Smooth muscle cell (in vitro differentiated cells): ENCODE data around the gene IRS2. TPM values are rescaled to one million over a fixed set of nuclear protein-coding genes. Genes with fewer than 3 reads are reported as not detected.

Experiments
- DNase-seq: peaks from one replicate; lab custom pipeline; 2025; ENCODE audit not compliant: unreplicated experiment; lab: John Stamatoyannopoulos, UW
- H2AFZ ChIP-seq: fragments of 200-600 bp; sonication (generic); 2 replicates; pipeline ENCODE4 v1.6.0; 2016; ENCODE audit warnings: antibody characterized with exemption, low read depth, mild to moderate bottlenecking
- H3F3A ChIP-seq: fragments of 200-600 bp; sonication (generic); 2 replicates; pipeline ENCODE4 v1.6.0; 2017; ENCODE audit warnings: antibody characterized with exemption, low read depth
- H3K27ac ChIP-seq: fragments of 200-600 bp; sonication (generic); 2 replicates; pipeline ENCODE4 v1.5.1; 2016; ENCODE audit warnings: low read depth, mild to moderate bottlenecking
- H3K27me3 ChIP-seq: fragments of 200-600 bp; sonication (generic); 2 replicates; pipeline ENCODE4 v1.6.1; 2016; ENCODE audit warnings: low read depth, mild to moderate bottlenecking
- H3K36me3 ChIP-seq: fragments of 200-600 bp; sonication (generic); 2 replicates; pipeline ENCODE4 v1.5.1; 2016; ENCODE audit warnings: low read depth
- H3K4me1 ChIP-seq: fragments of 200-600 bp; sonication (generic); 2 replicates; pipeline ENCODE4 v1.5.1; 2016; ENCODE audit warnings: low read depth
- H3K4me2 ChIP-seq: fragments of 200-600 bp; sonication (generic); 2 replicates; pipeline ENCODE4 v1.6.0; 2016; ENCODE audit warnings: mild to moderate bottlenecking
- H3K4me3 ChIP-seq: fragments of 200-600 bp; sonication (generic); 2 replicates; pipeline ENCODE4 v1.5.1; 2016; ENCODE audit warnings: mild to moderate bottlenecking
- H3K79me2 ChIP-seq: fragments of 200-600 bp; sonication (generic); 2 replicates; pipeline ENCODE4 v1.6.0; 2016; ENCODE audit warnings: low read depth, mild to moderate bottlenecking
- H3K9ac ChIP-seq: fragments of 200-600 bp; sonication (generic); 2 replicates; pipeline ENCODE4 v1.6.0; 2016; ENCODE audit warnings: low read depth
- H3K9me3 ChIP-seq: fragments of 200-600 bp; sonication (generic); replicated peaks from 2 replicates; pipeline ENCODE4 v1.5.1; 2016; ENCODE audit warnings: low read depth
- H4K20me1 ChIP-seq: fragments of 200-600 bp; sonication (generic); 2 replicates; pipeline ENCODE4 v1.6.0; 2016; ENCODE audit warnings: low read depth
- WGBS: methylation state at CpG from one replicate; pipeline ENCODE4 v1.1.7; 2016; ENCODE audit warnings: low lambda C conversion rate; 5-methylcytosine and 5-hydroxymethylcytosine counted together
- polyA plus RNA-seq: library from polyadenylated mRNA; unstranded; fragments of >200 nt; fragmentation: Nextera tagmentation; extraction: Ambion mirVana; gene quantifications from 2 replicates; pipeline ENCODE4 v1.2.1, GENCODE V29; 2016
- total RNA-seq: library from RNA; depleted of rRNA; stranded (reverse); fragments of >200 nt; gene quantifications from 2 replicates; pipeline ENCODE4 v1.2.3, GENCODE V29; 2014
- TF ChIP-seq, protein P1 (sequence below): fragments of 200-600 bp; sonication (generic); IDR thresholded peaks from 2 replicates; pipeline ENCODE4 v1.5.1; 2017; ENCODE audit warnings: borderline replicate concordance, mild to moderate bottlenecking, antibody characterized with exemption; ENCODE audit not compliant: insufficient read depth, poor library complexity, severe bottlenecking

IRS2 gene
- total and polyA plus RNA-seq, 2 experiments from 2014 or later, result 0.90 to 1.7 TPM

GRCh38 chr13:109764045-109764444 lies 22.3 kb downstream of the IRS2 start:
- no peak for DNase-seq
- Histone ChIP-seq H4K20me1 (no peaks in the 10 kb centered on the region), H3F3A (no peaks in the 10 kb centered on the region), H3K27ac (no peak overlapping the region), H3K27me3 (no peaks in the 10 kb centered on the region), H3K79me2 (no peaks in the 10 kb centered on the region), H2AFZ (no peak overlapping the region), H3K9ac (no peak overlapping the region), H3K4me1 (no peaks in the 10 kb centered on the region), H3K36me3 (no peaks in the 10 kb centered on the region), H3K9me3 (no peaks in the 10 kb centered on the region), H3K4me3 (no peak overlapping the region), H3K4me2 (no peak overlapping the region)
- TF ChIP-seq, protein P1, sequence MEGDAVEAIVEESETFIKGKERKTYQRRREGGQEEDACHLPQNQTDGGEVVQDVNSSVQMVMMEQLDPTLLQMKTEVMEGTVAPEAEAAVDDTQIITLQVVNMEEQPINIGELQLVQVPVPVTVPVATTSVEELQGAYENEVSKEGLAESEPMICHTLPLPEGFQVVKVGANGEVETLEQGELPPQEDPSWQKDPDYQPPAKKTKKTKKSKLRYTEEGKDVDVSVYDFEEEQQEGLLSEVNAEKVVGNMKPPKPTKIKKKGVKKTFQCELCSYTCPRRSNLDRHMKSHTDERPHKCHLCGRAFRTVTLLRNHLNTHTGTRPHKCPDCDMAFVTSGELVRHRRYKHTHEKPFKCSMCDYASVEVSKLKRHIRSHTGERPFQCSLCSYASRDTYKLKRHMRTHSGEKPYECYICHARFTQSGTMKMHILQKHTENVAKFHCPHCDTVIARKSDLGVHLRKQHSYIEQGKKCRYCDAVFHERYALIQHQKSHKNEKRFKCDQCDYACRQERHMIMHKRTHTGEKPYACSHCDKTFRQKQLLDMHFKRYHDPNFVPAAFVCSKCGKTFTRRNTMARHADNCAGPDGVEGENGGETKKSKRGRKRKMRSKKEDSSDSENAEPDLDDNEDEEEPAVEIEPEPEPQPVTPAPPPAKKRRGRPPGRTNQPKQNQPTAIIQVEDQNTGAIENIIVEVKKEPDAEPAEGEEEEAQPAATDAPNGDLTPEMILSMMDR, result no peak
- 75% methylated on average over 7 of the region's 7 CpGs for whole genome bisulfite sequencing

DNA sequence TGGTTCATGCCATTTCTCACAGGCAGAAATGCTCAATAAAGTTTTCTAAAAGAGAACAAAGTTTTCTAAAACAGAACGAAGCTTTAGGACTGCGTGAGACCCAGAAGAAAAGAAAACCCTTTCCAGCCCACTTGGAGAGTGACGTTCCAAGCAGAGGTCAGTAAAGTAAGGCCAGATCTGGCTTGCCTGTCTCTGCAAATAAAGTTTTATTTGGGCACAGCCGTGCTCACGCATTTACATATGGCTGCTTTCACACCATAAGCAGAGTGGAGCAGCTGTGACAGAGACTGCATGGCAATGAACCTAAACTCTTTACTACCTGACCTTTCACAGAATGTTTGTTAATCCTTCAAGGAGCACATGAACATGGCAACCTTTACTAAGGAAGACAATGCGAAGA lies 23.6 kb downstream of the IRS2 start:
- Histone ChIP-seq H3K4me3 (no peak overlapping the region), H3K9ac (no peak overlapping the region), H4K20me1 (no peaks in the 10 kb centered on the region), H3K4me2 (no peak overlapping the region), H3K27ac (no peak overlapping the region), H3F3A (no peaks in the 10 kb centered on the region), H2AFZ (no peak overlapping the region), H3K36me3 (no peaks in the 10 kb centered on the region), H3K79me2 (no peaks in the 10 kb centered on the region), H3K27me3 (no peaks in the 10 kb centered on the region), H3K9me3 (no peaks in the 10 kb centered on the region), H3K4me1 (no peaks in the 10 kb centered on the region)
- DNase-seq, result no peak
- WGBS, result 91% methylated on average over 6 of the region's 6 CpGs
- TF ChIP-seq, protein P1, result no peak

- Histone ChIP-seq H4K20me1 (no peaks in the 10 kb centered on the region), H3K79me2 (no peaks in the 10 kb centered on the region), H3F3A (no peaks in the 10 kb centered on the region), H3K4me1 (no peaks in the 10 kb centered on the region), H3K9me3 (no peaks in the 10 kb centered on the region), H3K4me2 (no peak overlapping the region), H3K4me3 (no peak overlapping the region), H3K36me3 (no peaks in the 10 kb centered on the region), H3K27ac (no peak overlapping the region), H2AFZ (no peak overlapping the region), H3K9ac (no peak overlapping the region), H3K27me3 (no peaks in the 10 kb centered on the region)
- no peak for DNase-seq
- TF ChIP-seq, protein P1, result no peak
- 88% methylated on average over 1 of the region's 1 CpG for WGBS
Observed at GRCh38 chr13:109761695-109762094, 24.7 kb downstream of the IRS2 start.

DNA sequence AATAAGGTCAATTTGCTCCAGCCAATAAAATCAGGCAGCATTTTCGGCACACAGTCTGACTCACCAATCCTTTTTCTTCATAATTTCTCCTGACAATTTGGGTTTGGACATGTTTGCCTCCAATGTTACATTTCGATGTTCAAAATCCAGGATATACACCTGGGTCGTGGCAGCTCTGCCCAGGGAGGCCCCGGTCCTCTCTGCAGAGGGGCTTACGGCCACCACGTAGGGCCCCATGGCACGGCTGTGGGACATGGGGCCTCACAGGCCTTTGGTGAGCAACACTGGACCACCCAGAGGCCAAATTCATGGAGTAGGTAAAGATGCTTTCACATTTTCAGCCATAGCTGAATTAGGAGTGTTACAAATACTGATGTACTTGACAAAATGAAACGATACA lies 25.4 kb downstream of the IRS2 start:
- Histone ChIP-seq H3K79me2 (no peaks in the 10 kb centered on the region), H3K36me3 (no peaks in the 10 kb centered on the region), H3K27ac (no peak overlapping the region), H3K9me3 (no peaks in the 10 kb centered on the region), H3K4me2 (no peak overlapping the region), H3K27me3 (no peaks in the 10 kb centered on the region), H3F3A (no peaks in the 10 kb centered on the region), H3K9ac (no peak overlapping the region), H3K4me1 (no peaks in the 10 kb centered on the region), H2AFZ (no peak overlapping the region), H3K4me3 (no peak overlapping the region), H4K20me1 (no peaks in the 10 kb centered on the region)
- TF ChIP-seq, protein P1, result no peak
- no peak for DNase-seq
- WGBS, result 82% methylated on average over 8 of the region's 8 CpGs
